Heart left ventricle (tissue), 13 donors: Measurements from ENCODE around the gene MEF2D.

ENCODE experiments used
- POLR2A ChIP-seq, 2 donors: fragments of 450-650 bp; IDR thresholded peaks; one replicate each; pipeline ENCODE4 v1.6.1; 2017; ENCODE audit warnings: antibody characterized with exemption in 2 of 2, mild to moderate bottlenecking in 2 of 2, moderate library complexity in 2 of 2
- TF ChIP-seq, protein P1 (sequence below), 12 donors: fragments of 200-600 bp; sonication (generic) in 4 of 12; IDR thresholded peaks; one replicate each; pipeline versions ENCODE4 v1.5.0 to v1.8.0; 2018 to 2022; ENCODE audit warnings: antibody characterized with exemption in 12 of 12, mild to moderate bottlenecking in 5 of 12
- donor health status: ischemic (EF 13 %, LVEDD 7.1; RV severe dilation, severe dysfunction).
- donor health status: DM: no; HTN: yes; CAD: no.
- donor health status: DM: no; HTN: no; CAD: no.
- donor health status: ischemic (EF 25% LVEDD 6.9; RV normal size, moderate dysfunction).
- donor health status: ischemic (EF 25% LVEDD 5.7; RV mildly dilated, moderate dysfunction).
- donor health status: ischemic (EF 35%, LVEDD 5.7; RV mildly dilated, moderate dysfunction).
- donor health status: nonischemic (EF 11% LVEDD 7.7; RV severe dilation, severe dysfunction).
- donor health status: DM: yes; HTN: yes; CAD: no.
- donor health status: PGD.
- donor health status: ischemic (EF 29% LVEDD 5.4; RV normal size, mild dysfunction).
- donor health status: nonischemic (EF 23%, LVEDD 6.1; RV moderate dilation, normal function).

DNA sequence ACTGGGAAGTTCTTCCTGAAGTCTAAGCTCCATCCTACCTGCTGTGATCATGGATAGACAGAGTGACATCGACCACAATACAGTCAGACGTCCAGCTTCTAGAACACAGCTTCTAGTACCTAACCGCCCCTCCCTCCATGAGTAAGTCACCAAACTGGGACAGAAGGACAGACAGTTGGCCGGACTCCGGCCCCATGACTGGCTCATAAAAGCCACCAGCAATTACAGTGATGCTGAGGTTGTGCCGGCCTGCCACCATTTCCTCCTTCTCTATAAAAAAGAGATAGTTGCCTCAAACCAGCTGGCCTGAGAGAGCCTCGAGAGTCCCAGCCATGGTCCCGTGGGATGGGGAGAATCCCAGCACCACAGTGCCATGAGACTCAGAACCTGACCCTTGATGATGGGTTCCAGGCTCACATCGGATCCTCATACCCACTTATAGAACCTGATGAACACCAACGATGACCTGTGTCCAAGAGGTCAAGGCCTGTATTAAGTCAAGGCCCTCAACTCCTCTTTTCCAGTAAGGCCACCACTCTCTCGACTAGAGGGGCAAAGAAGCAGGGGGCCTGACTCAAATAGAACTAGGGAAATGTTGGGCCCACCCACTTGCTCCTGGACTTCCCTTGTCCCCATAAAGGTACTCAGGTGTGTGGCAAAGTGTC lies 3.4 kb downstream of the MEF2D start:
- peak in 1 of 2 donors; percentile 42 for TF ChIP-seq POLR2A (IDR thresholded peaks at IDR 0.05)
- TF ChIP-seq, protein P1, sequence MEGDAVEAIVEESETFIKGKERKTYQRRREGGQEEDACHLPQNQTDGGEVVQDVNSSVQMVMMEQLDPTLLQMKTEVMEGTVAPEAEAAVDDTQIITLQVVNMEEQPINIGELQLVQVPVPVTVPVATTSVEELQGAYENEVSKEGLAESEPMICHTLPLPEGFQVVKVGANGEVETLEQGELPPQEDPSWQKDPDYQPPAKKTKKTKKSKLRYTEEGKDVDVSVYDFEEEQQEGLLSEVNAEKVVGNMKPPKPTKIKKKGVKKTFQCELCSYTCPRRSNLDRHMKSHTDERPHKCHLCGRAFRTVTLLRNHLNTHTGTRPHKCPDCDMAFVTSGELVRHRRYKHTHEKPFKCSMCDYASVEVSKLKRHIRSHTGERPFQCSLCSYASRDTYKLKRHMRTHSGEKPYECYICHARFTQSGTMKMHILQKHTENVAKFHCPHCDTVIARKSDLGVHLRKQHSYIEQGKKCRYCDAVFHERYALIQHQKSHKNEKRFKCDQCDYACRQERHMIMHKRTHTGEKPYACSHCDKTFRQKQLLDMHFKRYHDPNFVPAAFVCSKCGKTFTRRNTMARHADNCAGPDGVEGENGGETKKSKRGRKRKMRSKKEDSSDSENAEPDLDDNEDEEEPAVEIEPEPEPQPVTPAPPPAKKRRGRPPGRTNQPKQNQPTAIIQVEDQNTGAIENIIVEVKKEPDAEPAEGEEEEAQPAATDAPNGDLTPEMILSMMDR (IDR thresholded peaks at IDR 0.05), result no peak
